Tibial nerve (tissue), 4 donors: ENCODE measurements around the gene SLC23A2. TPM values are rescaled to one million over a fixed set of nuclear protein-coding genes. Genes with fewer than 3 reads are reported as not detected.

Source experiments
- DNase-seq, 2 donors: peaks; one replicate each; pipeline ENCODE4 v3.0.0-alpha.2; 2019; ENCODE audit warnings: low spot score in 2 of 2
- H3K27ac ChIP-seq, 4 donors: fragments of 200-600 bp; sonication (generic) in 3 of 4; one replicate each; pipeline ENCODE4 v1.5.1; 2017 to 2019; ENCODE audit warnings: mild to moderate bottlenecking in 1 of 4
- H3K27me3 ChIP-seq, 2 donors: fragments of 200-600 bp; sonication (generic) in 1 of 2; one replicate each; pipeline versions ENCODE4 v1.5.1 to v1.6.0; 2017 to 2019
- H3K36me3 ChIP-seq, 3 donors: fragments of 200-600 bp; sonication (generic); one replicate each; pipeline ENCODE4 v1.5.1; 2018 to 2019
- H3K4me1 ChIP-seq, 4 donors: fragments of 200-600 bp; sonication (generic) in 3 of 4; one replicate each; pipeline ENCODE4 v1.5.1; 2017 to 2019
- H3K4me3 ChIP-seq, 4 donors: fragments of 200-600 bp; sonication (generic) in 3 of 4; one replicate each; pipeline ENCODE4 v1.5.1; 2017 to 2019; ENCODE audit warnings: mild to moderate bottlenecking in 1 of 4, moderate library complexity in 1 of 4
- H3K9me3 ChIP-seq, 4 donors: fragments of 200-600 bp; sonication (generic) in 3 of 4; one replicate each; pipeline ENCODE4 v1.5.1; 2017 to 2019
- CTCF ChIP-seq, 5 experiments: fragments of 200-600 bp in 3 of 5; fragments of 450-650 bp in 2 of 5; sonication (generic) in 3 of 5; IDR thresholded peaks; one replicate each; pipeline ENCODE4 v1.5.1; 2016 to 2019; ENCODE audit warnings: antibody characterized with exemption in 5 of 5, mild to moderate bottlenecking in 3 of 5, moderate library complexity in 2 of 5
- EP300 ChIP-seq, 2 donors: sonication (generic); formaldehyde crosslinking; IDR thresholded peaks; one replicate each; pipeline ENCODE4 v1.6.1; 2017; ENCODE audit warnings: antibody characterized with exemption in 2 of 2, mild to moderate bottlenecking in 1 of 2
- POLR2A ChIP-seq, 2 donors: fragments of 450-650 bp; IDR thresholded peaks; one replicate each; pipeline ENCODE4 v1.6.1; 2017; ENCODE audit warnings: antibody characterized with exemption in 2 of 2, mild to moderate bottlenecking in 2 of 2, moderate library complexity in 2 of 2
- WGBS, 2 donors: methylation state at CpG; one replicate each; pipeline ENCODE4 v1.1.5; 2018; 5-methylcytosine and 5-hydroxymethylcytosine counted together
- total RNA-seq, 4 donors: library from RNA; depleted of rRNA; stranded (reverse); fragments of >200 nt; gene quantifications; one replicate each; pipeline ENCODE4 v1.1.0, GENCODE V29; 2016

Gene SLC23A2
- total RNA-seq, 4 donors from 2014 or later, result 30.6 to 48.5 (median 40.6) TPM

- DNase-seq, result no peak
- 62 to 73% methylated on average over 5 of the region's 5 CpGs for WGBS, 2 donors
- no peak for TF ChIP-seq EP300 (IDR thresholded peaks at IDR 0.05)
- no peak for TF ChIP-seq CTCF (IDR thresholded peaks at IDR 0.05)
- no peak for TF ChIP-seq POLR2A (IDR thresholded peaks at IDR 0.05)
Measured at GRCh38 chr20:4937407-4938319, 63.6 kb downstream of the SLC23A2 start.

GRCh38 chr20:4936851-4937406, 64.4 kb downstream of the SLC23A2 start:
- H3K36me3 ChIP-seq, result peaks cover 0 to 7% (median 0%) of the 10 kb centered on the region in 3 donors
- 83 to 85% methylated on average over 12 of the region's 12 CpGs for WGBS, 2 donors
- no peak for TF ChIP-seq POLR2A (IDR thresholded peaks at IDR 0.05)
- no peak for TF ChIP-seq CTCF (IDR thresholded peaks at IDR 0.05)
- TF ChIP-seq EP300 (IDR thresholded peaks at IDR 0.05), result no peak
- peaks cover 0 to 23% (median 2%) of the 10 kb centered on the region in 4 donors for H3K4me1 ChIP-seq
- no peak overlapping the region for H3K4me3 ChIP-seq
- no peaks in the 10 kb centered on the region for H3K27me3 ChIP-seq
- H3K27ac ChIP-seq, result no peak overlapping the region
- no peak for DNase-seq
- H3K9me3 ChIP-seq, result no peaks in the 10 kb centered on the region

More at GRCh38 chr20:4937407-4938319, 63.6 kb downstream of the SLC23A2 start:
- H3K9me3 ChIP-seq, result no peaks in the 10 kb centered on the region
- H3K27me3 ChIP-seq, result no peaks in the 10 kb centered on the region
- peaks cover 0 to 31% (median 2%) of the 10 kb centered on the region in 4 donors for H3K4me1 ChIP-seq
- no peak overlapping the region for H3K27ac ChIP-seq
- H3K4me3 ChIP-seq, result no peak overlapping the region
- H3K36me3 ChIP-seq, result no peaks in the 10 kb centered on the region

DNA sequence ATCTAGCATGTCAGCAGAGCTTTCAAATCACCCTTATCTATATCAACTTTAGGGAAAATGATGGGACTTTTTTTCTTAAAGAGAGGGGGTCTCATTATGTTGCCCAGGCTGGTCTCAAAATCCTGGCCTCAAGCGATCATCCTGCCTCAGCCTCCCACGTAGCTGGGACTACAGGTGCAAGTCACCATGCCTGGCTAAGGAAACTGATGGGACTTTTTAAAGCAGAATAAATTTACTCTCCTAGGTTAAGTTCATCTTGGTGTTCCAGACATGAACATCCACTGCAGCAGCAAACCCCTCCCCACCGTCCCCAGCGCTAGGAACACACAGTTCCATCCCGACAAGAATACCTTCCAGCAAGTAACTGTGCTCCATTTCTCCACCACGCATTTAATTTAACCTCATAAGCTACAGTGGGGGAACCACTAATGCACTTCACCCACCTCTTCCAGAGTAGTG, 64.9 kb downstream of the SLC23A2 start:
- no peak for TF ChIP-seq EP300 (IDR thresholded peaks at IDR 0.05)
- TF ChIP-seq CTCF (IDR thresholded peaks at IDR 0.05), result no peak
- H3K36me3 ChIP-seq, result peaks cover 0 to 12% (median 0%) of the 10 kb centered on the region in 3 donors
- no peaks in the 10 kb centered on the region for H3K9me3 ChIP-seq
- no peaks in the 10 kb centered on the region for H3K27me3 ChIP-seq
- 67 to 84% methylated on average over 6 of the region's 6 CpGs for WGBS, 2 donors
- no peak for DNase-seq
- H3K4me3 ChIP-seq, result no peak overlapping the region
- H3K4me1 ChIP-seq, result peaks cover 0 to 21% (median 2%) of the 10 kb centered on the region in 4 donors
- no peak overlapping the region for H3K27ac ChIP-seq

DNA sequence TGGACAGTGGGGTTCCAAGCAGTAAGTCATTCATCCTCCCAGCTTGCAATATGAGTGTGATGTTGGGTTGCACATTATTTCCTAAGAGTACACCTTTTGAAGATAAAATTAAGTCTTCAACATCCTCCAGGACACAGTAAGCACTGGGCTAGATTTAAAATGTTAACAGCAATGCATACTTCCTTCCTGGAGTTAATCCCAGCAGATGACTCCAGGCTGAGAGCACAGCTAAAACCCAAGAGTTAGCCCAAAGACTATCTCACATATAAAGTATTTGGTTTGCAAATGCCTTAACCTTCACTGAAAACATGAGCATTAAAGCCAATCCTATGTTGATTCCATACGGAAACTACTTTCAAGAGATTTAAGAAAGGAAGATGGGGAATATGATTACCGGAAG, 69.2 kb downstream of the SLC23A2 start:
- TF ChIP-seq CTCF (IDR thresholded peaks at IDR 0.05) (no peak), EP300 (IDR thresholded peaks at IDR 0.05) (no peak), POLR2A (IDR thresholded peaks at IDR 0.05) (no peak)
- WGBS, 2 donors, result 94% methylated on average over 2 of the region's 2 CpGs
- Histone ChIP-seq H3K9me3 (no peaks in the 10 kb centered on the region), H3K4me1 (peaks cover 0 to 16% (median 2%) of the 10 kb centered on the region in 4 donors), H3K36me3 (peaks cover 0 to 16% (median 0%) of the 10 kb centered on the region in 3 donors), H3K27ac (no peak overlapping the region), H3K4me3 (no peak overlapping the region), H3K27me3 (no peaks in the 10 kb centered on the region)
- no peak for DNase-seq
